Osteoblast (primary cell): ENCODE data around the gene POU6F2. TPM values are rescaled to one million over a fixed set of nuclear protein-coding genes. Genes with fewer than 3 reads are reported as not detected.

Experiments
- DNase-seq: peaks from one replicate; pipeline ENCODE4 v3.0.0; 2011; ENCODE audit warnings: low spot score, mixed read lengths; ENCODE audit not compliant: insufficient read length; ENCODE audit errors: missing footprints
- H2AFZ ChIP-seq: 2 replicates; pipeline ENCODE4 v1.6.0; 2011; ENCODE audit warnings: mild to moderate bottlenecking, low read length
- H3K27ac ChIP-seq: 2 replicates; pipeline ENCODE4 v1.5.1; 2011; ENCODE audit warnings: mild to moderate bottlenecking, low read depth, low read length, moderate library complexity
- H3K27me3 ChIP-seq: 2 replicates; pipeline ENCODE4 v1.6.0; 2012; ENCODE audit warnings: mild to moderate bottlenecking, control low read depth, inconsistent platforms, low read length, moderate library complexity; ENCODE audit not compliant: insufficient read depth
- H3K36me3 ChIP-seq: 2 replicates; pipeline ENCODE4 v1.5.1; 2011; ENCODE audit warnings: mild to moderate bottlenecking, low read length, control low read depth, moderate library complexity; ENCODE audit not compliant: insufficient read depth
- H3K4me1 ChIP-seq: 2 replicates; pipeline ENCODE4 v1.5.1; 2011; ENCODE audit warnings: mild to moderate bottlenecking, low read length, control low read depth, moderate library complexity; ENCODE audit not compliant: insufficient read depth
- H3K4me2 ChIP-seq: 2 replicates; pipeline ENCODE4 v1.6.0; 2011; ENCODE audit warnings: mild to moderate bottlenecking, low read length; ENCODE audit not compliant: insufficient read depth
- H3K4me3 ChIP-seq: fragments of 200-600 bp; sonication (generic); 3 replicates; pipeline ENCODE4 v1.5.1; 2012; ENCODE audit warnings: mild to moderate bottlenecking, low read length, inconsistent platforms; ENCODE audit not compliant: insufficient read depth
- H3K79me2 ChIP-seq: 2 replicates; pipeline ENCODE4 v1.6.0; 2012; ENCODE audit warnings: mild to moderate bottlenecking, low read length, control low read depth, inconsistent platforms; ENCODE audit not compliant: insufficient read depth
- H3K9me3 ChIP-seq: 2 replicates; pipeline ENCODE4 v1.5.1; 2011; ENCODE audit warnings: low read depth, low read length, control low read depth
- H4K20me1 ChIP-seq: 2 replicates; pipeline ENCODE4 v1.6.0; 2012; ENCODE audit warnings: mild to moderate bottlenecking, low read length, control low read depth; ENCODE audit not compliant: insufficient read depth
- CTCF ChIP-seq: IDR thresholded peaks from 2 replicates; pipeline ENCODE4 v1.5.1; 2011; ENCODE audit warnings: mild to moderate bottlenecking, low read depth, low read length, moderate library complexity; ENCODE audit errors: extremely low read depth
- total RNA-seq: library from RNA; depleted of rRNA; stranded (reverse); fragments of >200 nt; gene quantifications from 2 replicates; pipeline ENCODE4 v1.2.3, GENCODE V29; 2012

Gene POU6F2
- total RNA-seq, 1 donor, result not detected

GRCh38 chr7:39152701-39153100, 175.0 kb downstream of the POU6F2 start:
- DNase-seq, result no peak
- H3K27ac ChIP-seq, result no peak overlapping the region
- H4K20me1 ChIP-seq, result no peaks in the 10 kb centered on the region
- H3K36me3 ChIP-seq, result no peaks in the 10 kb centered on the region
- H3K4me2 ChIP-seq, result no peak overlapping the region
- no peaks in the 10 kb centered on the region for H3K27me3 ChIP-seq
- H3K9me3 ChIP-seq, result no peaks in the 10 kb centered on the region
- H3K4me3 ChIP-seq, result no peak overlapping the region
- no peak for TF ChIP-seq CTCF
- H3K79me2 ChIP-seq, result no peaks in the 10 kb centered on the region
- no peaks in the 10 kb centered on the region for H3K4me1 ChIP-seq
- no peak overlapping the region for H2AFZ ChIP-seq

- H3K79me2 ChIP-seq, result no peaks in the 10 kb centered on the region
- H4K20me1 ChIP-seq, result no peaks in the 10 kb centered on the region
- no peak overlapping the region for H3K27ac ChIP-seq
- no peaks in the 10 kb centered on the region for H3K4me1 ChIP-seq
- H3K36me3 ChIP-seq, result no peaks in the 10 kb centered on the region
- no peak overlapping the region for H3K4me2 ChIP-seq
- H2AFZ ChIP-seq, result no peak overlapping the region
- H3K4me3 ChIP-seq, result no peak overlapping the region
- DNase-seq, result no peak
- no peak for TF ChIP-seq CTCF
- H3K27me3 ChIP-seq, result no peaks in the 10 kb centered on the region
- no peaks in the 10 kb centered on the region for H3K9me3 ChIP-seq
These were observed 175.4 kb downstream of the POU6F2 start for GRCh38 chr7:39153113-39153512.

- no peaks in the 10 kb centered on the region for H4K20me1 ChIP-seq
- no peaks in the 10 kb centered on the region for H3K79me2 ChIP-seq
- H3K4me3 ChIP-seq, result no peak overlapping the region
- no peak overlapping the region for H3K4me2 ChIP-seq
- H3K4me1 ChIP-seq, result no peaks in the 10 kb centered on the region
- H2AFZ ChIP-seq, result no peak overlapping the region
- TF ChIP-seq CTCF, result no peak
- no peak for DNase-seq
- H3K9me3 ChIP-seq, result no peaks in the 10 kb centered on the region
- no peaks in the 10 kb centered on the region for H3K36me3 ChIP-seq
- no peak overlapping the region for H3K27ac ChIP-seq
- H3K27me3 ChIP-seq, result no peaks in the 10 kb centered on the region
These were observed 175.9 kb downstream of the POU6F2 start for GRCh38 chr7:39153647-39154046.

- H3K4me1 ChIP-seq, result no peaks in the 10 kb centered on the region
- H3K4me2 ChIP-seq, result no peak overlapping the region
- no peak for TF ChIP-seq CTCF
- H2AFZ ChIP-seq, result no peak overlapping the region
- DNase-seq, result no peak
- no peak overlapping the region for H3K27ac ChIP-seq
- H3K27me3 ChIP-seq, result no peaks in the 10 kb centered on the region
- no peaks in the 10 kb centered on the region for H4K20me1 ChIP-seq
- no peak overlapping the region for H3K4me3 ChIP-seq
- H3K36me3 ChIP-seq, result no peaks in the 10 kb centered on the region
- no peaks in the 10 kb centered on the region for H3K79me2 ChIP-seq
- no peaks in the 10 kb centered on the region for H3K9me3 ChIP-seq
These were observed 177.1 kb downstream of the POU6F2 start for GRCh38 chr7:39154815-39155214.
